SK-N-SH (cell line): ENCODE results near the gene DGKI. TPM values are rescaled to one million over a fixed set of nuclear protein-coding genes. Genes with fewer than 3 reads are reported as not detected.

Experiments used
- CTCF ChIA-PET: fragments of 300-600, 350-600 bp; formaldehyde crosslinking; extraction: SDS; loops from one replicate; lab custom pipeline; 2021; lab: Yijun Ruan, JAX
- POLR2A ChIA-PET: fragments of 350-600 bp; sonication (Branson Sonifier 250); formaldehyde crosslinking; extraction: SDS; loops from one replicate; lab custom pipeline; 2020; ENCODE audit warnings: antibody characterized with exemption, inconsistent platforms; lab: Yijun Ruan, JAX
- DNase-seq: peaks from one replicate; pipeline ENCODE4 v3.0.0; 2012
- H2AFZ ChIP-seq: fragments of 200-600 bp; sonication (generic); 2 replicates; pipeline ENCODE4 v1.8.1; 2016; ENCODE audit warnings: antibody characterized with exemption, mild to moderate bottlenecking, low read depth
- H3F3A ChIP-seq: fragments of 200-600 bp; sonication (generic); replicated peaks from 2 replicates; pipeline ENCODE3; 2016; ENCODE audit warnings: antibody characterized with exemption, mild to moderate bottlenecking; ENCODE audit not compliant: insufficient read depth
- H3K27ac ChIP-seq, 2 experiments: fragments of 200-500 bp in 1 of 2; fragments of 200-600 bp in 1 of 2; sonication (Bioruptor generic) in 1 of 2; sonication (generic), shearing (Covaris generic) in 1 of 2; 2 replicates each; pipeline versions ENCODE4 v1.5.1 to v1.6.1; 2014 to 2016; ENCODE audit warnings: low read depth in 2 of 2, inconsistent platforms in 1 of 2, low read length in 1 of 2, mild to moderate bottlenecking in 1 of 2, mixed read lengths in 1 of 2
- H3K27me3 ChIP-seq: fragments of 200-600 bp; sonication (generic), shearing (Covaris generic); 2 replicates; pipeline ENCODE4 v1.6.1; 2016; ENCODE audit warnings: mixed run types; ENCODE audit not compliant: insufficient read depth
- H3K36me3 ChIP-seq, 2 experiments: fragments of 200-500 bp in 1 of 2; fragments of 200-600 bp in 1 of 2; sonication (Bioruptor generic) in 1 of 2; sonication (generic) in 1 of 2; replicated peaks in 1 of 2; 2 replicates each; pipeline versions ENCODE3 to v1.5.1; 2014 to 2016; ENCODE audit warnings: low read length in 1 of 2, mild to moderate bottlenecking in 1 of 2; ENCODE audit not compliant: insufficient read depth in 2 of 2, control insufficient read depth in 1 of 2
- H3K4me1 ChIP-seq, 2 experiments: fragments of 200-500 bp in 1 of 2; fragments of 200-600 bp in 1 of 2; sonication (Bioruptor generic) in 1 of 2; sonication (generic), shearing (Covaris generic) in 1 of 2; 2 replicates each; pipeline versions ENCODE4 v1.5.1 to v1.6.1; 2014 to 2016; ENCODE audit warnings: low read depth in 1 of 2, low read length in 1 of 2, mixed run types in 1 of 2; ENCODE audit not compliant: insufficient read depth in 2 of 2, control insufficient read depth in 1 of 2
- H3K4me2 ChIP-seq: fragments of 200-600 bp; sonication (generic), shearing (Covaris generic); 2 replicates; pipeline ENCODE4 v1.6.1; 2017; ENCODE audit warnings: mixed run types
- H3K4me3 ChIP-seq, 2 experiments: fragments of 200-500 bp in 1 of 2; fragments of 200-600 bp in 1 of 2; sonication (Bioruptor generic) in 1 of 2; sonication (generic), shearing (Covaris generic) in 1 of 2; 2 replicates each; pipeline versions ENCODE4 v1.5.1 to v1.8.1; 2014 to 2016; ENCODE audit warnings: low read depth in 2 of 2, inconsistent platforms in 1 of 2, low read length in 1 of 2, mild to moderate bottlenecking in 1 of 2, mixed read lengths in 1 of 2, moderate library complexity in 1 of 2
- H3K79me2 ChIP-seq: fragments of 200-600 bp; sonication (generic); 2 replicates; pipeline ENCODE4 v1.8.1; 2017; ENCODE audit warnings: mild to moderate bottlenecking; ENCODE audit not compliant: insufficient read depth
- H3K9ac ChIP-seq: fragments of 200-600 bp; sonication (generic); 2 replicates; pipeline ENCODE4 v1.6.1; 2017; ENCODE audit warnings: mixed run types
- H3K9me2 ChIP-seq: fragments of 200-600 bp; sonication (generic); 2 replicates; pipeline ENCODE4 v1.6.1; 2017; ENCODE audit warnings: mixed run types
- H3K9me3 ChIP-seq: fragments of 200-600 bp; sonication (generic); 2 replicates; pipeline ENCODE4 v1.6.1; 2017; ENCODE audit warnings: mixed run types, mild to moderate bottlenecking, moderate library complexity
- H4K20me1 ChIP-seq: fragments of 200-600 bp; sonication (generic); 2 replicates; pipeline ENCODE4 v1.6.1; 2017; ENCODE audit warnings: mild to moderate bottlenecking, mixed run types; ENCODE audit not compliant: insufficient read depth
- CHD2 ChIP-seq: fragments of 150-350 bp; IDR thresholded peaks from 2 replicates; pipeline ENCODE4 v1.6.1; 2018; ENCODE audit warnings: low read length; ENCODE audit not compliant: partially characterized antibody
- FOXJ3 ChIP-seq: sonication (generic); formaldehyde crosslinking; IDR thresholded peaks from 2 replicates; pipeline ENCODE4 v1.5.1; 2020; ENCODE audit warnings: mild to moderate bottlenecking, missing genetic modification reagents
- FOXM1 ChIP-seq: IDR thresholded peaks from 2 replicates; pipeline ENCODE4 v1.4.0; 2012; ENCODE audit warnings: low read depth, mild to moderate bottlenecking
- MEF2A ChIP-seq: IDR thresholded peaks from 2 replicates; pipeline ENCODE4 v1.4.0; 2012; ENCODE audit warnings: low read depth, borderline replicate concordance
- MXI1 ChIP-seq: IDR thresholded peaks from 2 replicates; pipeline ENCODE4 v1.6.1; 2012; ENCODE audit warnings: mild to moderate bottlenecking, low read depth, low read length, improper control_type of control experiment
- NFIC ChIP-seq: IDR thresholded peaks from 2 replicates; pipeline ENCODE4 v1.4.0; 2012; ENCODE audit warnings: borderline replicate concordance
- NRF1 ChIP-seq: IDR thresholded peaks from 2 replicates; pipeline ENCODE4 v1.6.1; 2012; ENCODE audit warnings: low read depth, mild to moderate bottlenecking, low read length
- RFX5 ChIP-seq: IDR thresholded peaks from 2 replicates; pipeline ENCODE4 v1.6.1; 2012; ENCODE audit warnings: mild to moderate bottlenecking, improper control_type of control experiment, low read length
- RXRA ChIP-seq: IDR thresholded peaks from 2 replicates; pipeline ENCODE4 v1.4.0; 2012; ENCODE audit warnings: low read depth, mild to moderate bottlenecking, borderline replicate concordance
- SMC3 ChIP-seq: IDR thresholded peaks from 2 replicates; pipeline ENCODE4 v1.6.1; 2012; ENCODE audit warnings: low read depth, low read length, improper control_type of control experiment
- TCF12 ChIP-seq: IDR thresholded peaks from 2 replicates; pipeline ENCODE4 v1.4.0; 2012
- TEAD4 ChIP-seq: IDR thresholded peaks from 2 replicates; pipeline ENCODE4 v1.4.0; 2012; ENCODE audit warnings: mild to moderate bottlenecking, borderline replicate concordance; ENCODE audit not compliant: insufficient read depth
- WGBS: methylation state at CpG from one replicate; pipeline ENCODE4 v1.1.6; 2017; ENCODE audit warnings: low lambda C conversion rate; 5-methylcytosine and 5-hydroxymethylcytosine counted together
- polyA plus RNA-seq, 3 experiments: library from polyadenylated mRNA; depleted of rRNA; stranded (reverse); fragments of >200 nt; gene quantifications; 2 replicates each; pipeline ENCODE4 v1.2.3, GENCODE V29; 2012
- TF ChIP-seq, protein P1 (sequence below): IDR thresholded peaks from 2 replicates; pipeline ENCODE4 v1.4.0; 2012; ENCODE audit warnings: low read depth, borderline replicate concordance
- TF ChIP-seq, protein P2 (sequence below): IDR thresholded peaks from 2 replicates; pipeline ENCODE4; 2012
- TF ChIP-seq, protein P3 (sequence below): IDR thresholded peaks from 2 replicates; pipeline ENCODE4 v1.6.1; 2012; ENCODE audit warnings: mild to moderate bottlenecking, low read depth, low read length, moderate library complexity
- TF ChIP-seq, protein P4 (sequence below): fragments of 150-350 bp; IDR thresholded peaks from 2 replicates; pipeline ENCODE4 v1.6.1; 2016; ENCODE audit warnings: mild to moderate bottlenecking, low read depth, low read length

The DGKI gene
- polyA plus RNA-seq, 1 of the 3 experiments (the other 2 are of a cell fraction), result 1.3 TPM

DNA sequence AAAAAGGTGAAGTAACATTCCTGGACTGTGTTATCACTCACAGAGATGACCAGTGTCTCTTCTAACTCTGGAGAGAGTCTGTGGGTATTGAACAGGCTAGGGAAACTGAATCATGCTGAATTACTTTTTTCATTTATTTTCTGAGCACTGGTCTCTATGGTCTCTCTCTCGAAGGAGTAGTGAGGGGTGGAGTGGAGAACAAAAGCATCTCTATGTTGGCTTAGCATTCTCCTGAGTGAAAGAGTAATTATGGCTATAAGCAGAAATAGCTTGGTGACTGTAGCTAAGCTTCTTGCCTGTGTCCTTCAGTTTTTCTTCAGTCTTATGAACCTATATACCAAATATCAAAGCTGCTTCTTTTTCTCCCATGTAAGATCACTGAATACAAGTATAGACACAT lies 438.6 kb downstream of the DGKI start:
- no peak for DNase-seq
- Histone ChIP-seq H3K9ac (no peak overlapping the region), H2AFZ (no peak overlapping the region), H3K27me3 (no peaks in the 10 kb centered on the region), H3K36me3 (peaks cover 0 to 8% of the 10 kb centered on the region in 2 experiments), H3K4me2 (no peak overlapping the region), H3K27ac (no peak overlapping the region), H3K9me3 (no peaks in the 10 kb centered on the region), H3K79me2 (no peaks in the 10 kb centered on the region), H3K9me2 (no peaks in the 10 kb centered on the region), H3F3A (no peaks in the 10 kb centered on the region), H3K4me1 (no peaks in the 10 kb centered on the region; a peak in 1 of 4 replicates), H4K20me1 (no peaks in the 10 kb centered on the region), H3K4me3 (no peak overlapping the region)
- 43% methylated on average over 1 of the region's 1 CpG for WGBS
- CTCF ChIA-PET, result interaction anchor here (0.9 to 1.1 kb wide), 3 partner anchors 11 to 160 kb away, joined by 3 read pairs; no protein-coding TSS in a partner anchor
- TF ChIP-seq, protein P1, sequence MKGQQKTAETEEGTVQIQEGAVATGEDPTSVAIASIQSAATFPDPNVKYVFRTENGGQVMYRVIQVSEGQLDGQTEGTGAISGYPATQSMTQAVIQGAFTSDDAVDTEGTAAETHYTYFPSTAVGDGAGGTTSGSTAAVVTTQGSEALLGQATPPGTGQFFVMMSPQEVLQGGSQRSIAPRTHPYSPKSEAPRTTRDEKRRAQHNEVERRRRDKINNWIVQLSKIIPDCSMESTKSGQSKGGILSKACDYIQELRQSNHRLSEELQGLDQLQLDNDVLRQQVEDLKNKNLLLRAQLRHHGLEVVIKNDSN, result no peak
- TF ChIP-seq FOXM1 (no peak), FOXJ3 (CRISPR knock-in tag) (no peak), TEAD4 (no peak), NRF1 (no peak), NFIC (no peak), MEF2A (no peak)
- TF ChIP-seq, protein P2, sequence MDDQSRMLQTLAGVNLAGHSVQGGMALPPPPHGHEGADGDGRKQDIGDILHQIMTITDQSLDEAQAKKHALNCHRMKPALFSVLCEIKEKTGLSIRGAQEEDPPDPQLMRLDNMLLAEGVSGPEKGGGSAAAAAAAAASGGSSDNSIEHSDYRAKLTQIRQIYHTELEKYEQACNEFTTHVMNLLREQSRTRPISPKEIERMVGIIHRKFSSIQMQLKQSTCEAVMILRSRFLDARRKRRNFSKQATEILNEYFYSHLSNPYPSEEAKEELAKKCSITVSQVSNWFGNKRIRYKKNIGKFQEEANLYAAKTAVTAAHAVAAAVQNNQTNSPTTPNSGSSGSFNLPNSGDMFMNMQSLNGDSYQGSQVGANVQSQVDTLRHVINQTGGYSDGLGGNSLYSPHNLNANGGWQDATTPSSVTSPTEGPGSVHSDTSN, result no peak
- TF ChIP-seq, protein P3, sequence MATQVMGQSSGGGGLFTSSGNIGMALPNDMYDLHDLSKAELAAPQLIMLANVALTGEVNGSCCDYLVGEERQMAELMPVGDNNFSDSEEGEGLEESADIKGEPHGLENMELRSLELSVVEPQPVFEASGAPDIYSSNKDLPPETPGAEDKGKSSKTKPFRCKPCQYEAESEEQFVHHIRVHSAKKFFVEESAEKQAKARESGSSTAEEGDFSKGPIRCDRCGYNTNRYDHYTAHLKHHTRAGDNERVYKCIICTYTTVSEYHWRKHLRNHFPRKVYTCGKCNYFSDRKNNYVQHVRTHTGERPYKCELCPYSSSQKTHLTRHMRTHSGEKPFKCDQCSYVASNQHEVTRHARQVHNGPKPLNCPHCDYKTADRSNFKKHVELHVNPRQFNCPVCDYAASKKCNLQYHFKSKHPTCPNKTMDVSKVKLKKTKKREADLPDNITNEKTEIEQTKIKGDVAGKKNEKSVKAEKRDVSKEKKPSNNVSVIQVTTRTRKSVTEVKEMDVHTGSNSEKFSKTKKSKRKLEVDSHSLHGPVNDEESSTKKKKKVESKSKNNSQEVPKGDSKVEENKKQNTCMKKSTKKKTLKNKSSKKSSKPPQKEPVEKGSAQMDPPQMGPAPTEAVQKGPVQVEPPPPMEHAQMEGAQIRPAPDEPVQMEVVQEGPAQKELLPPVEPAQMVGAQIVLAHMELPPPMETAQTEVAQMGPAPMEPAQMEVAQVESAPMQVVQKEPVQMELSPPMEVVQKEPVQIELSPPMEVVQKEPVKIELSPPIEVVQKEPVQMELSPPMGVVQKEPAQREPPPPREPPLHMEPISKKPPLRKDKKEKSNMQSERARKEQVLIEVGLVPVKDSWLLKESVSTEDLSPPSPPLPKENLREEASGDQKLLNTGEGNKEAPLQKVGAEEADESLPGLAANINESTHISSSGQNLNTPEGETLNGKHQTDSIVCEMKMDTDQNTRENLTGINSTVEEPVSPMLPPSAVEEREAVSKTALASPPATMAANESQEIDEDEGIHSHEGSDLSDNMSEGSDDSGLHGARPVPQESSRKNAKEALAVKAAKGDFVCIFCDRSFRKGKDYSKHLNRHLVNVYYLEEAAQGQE, result no peak
- POLR2A ChIA-PET, result no interaction called here

DNA sequence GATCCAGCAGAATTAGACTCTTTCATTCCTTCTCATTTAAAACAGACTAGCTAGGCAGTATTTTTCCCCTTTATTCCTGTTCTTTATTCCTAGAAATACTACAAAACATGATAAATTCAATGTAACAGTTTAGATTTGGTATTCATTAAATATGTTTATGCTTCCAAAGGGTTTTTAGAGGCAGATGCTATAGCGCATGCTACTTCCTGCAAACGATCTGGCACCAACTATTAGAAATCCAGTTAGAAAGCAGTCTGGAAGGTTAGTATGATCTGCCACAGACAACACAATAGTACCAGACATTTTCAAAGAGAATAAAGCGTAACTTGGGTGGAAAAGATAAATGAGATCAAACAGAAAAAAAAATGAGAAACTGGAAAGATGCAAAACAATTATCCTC lies 439.7 kb downstream of the DGKI start:
- no peaks in the 10 kb centered on the region for H3F3A ChIP-seq
- no peaks in the 10 kb centered on the region for H3K27me3 ChIP-seq
- no peak overlapping the region for H3K4me2 ChIP-seq
- ChIA-PET CTCF (interaction anchor here (0.5 to 1.5 kb wide), 3 partner anchors 15 to 253 kb away, joined by 3 read pairs; no protein-coding TSS in a partner anchor), POLR2A (interaction anchor here (1.3 kb wide), 1 partner anchor 10 kb away, joined by 4 read pairs; no protein-coding TSS in a partner anchor)
- no peak for DNase-seq
- no peak overlapping the region for H3K4me3 ChIP-seq
- H3K9me2 ChIP-seq, result no peaks in the 10 kb centered on the region
- H3K9ac ChIP-seq, result no peak overlapping the region
- 79% methylated on average over 3 of the region's 3 CpGs for WGBS
- no peak overlapping the region for H2AFZ ChIP-seq
- H4K20me1 ChIP-seq, result no peaks in the 10 kb centered on the region
- no peak overlapping the region; a peak in 1 of 4 replicates for H3K27ac ChIP-seq
- H3K9me3 ChIP-seq, result no peaks in the 10 kb centered on the region
- peaks cover 0 to 8% of the 10 kb centered on the region in 2 experiments for H3K36me3 ChIP-seq
- H3K79me2 ChIP-seq, result no peaks in the 10 kb centered on the region
- no peaks in the 10 kb centered on the region; a peak in 1 of 4 replicates for H3K4me1 ChIP-seq
- TF ChIP-seq SMC3 (no peak), RFX5 (no peak), FOXJ3 (CRISPR knock-in tag) (no peak), TCF12 (no peak), CHD2 (no peak), MXI1 (no peak), RXRA (no peak)
- TF ChIP-seq, protein P3, result no peak
- TF ChIP-seq, protein P2, result no peak
- TF ChIP-seq, protein P4, sequence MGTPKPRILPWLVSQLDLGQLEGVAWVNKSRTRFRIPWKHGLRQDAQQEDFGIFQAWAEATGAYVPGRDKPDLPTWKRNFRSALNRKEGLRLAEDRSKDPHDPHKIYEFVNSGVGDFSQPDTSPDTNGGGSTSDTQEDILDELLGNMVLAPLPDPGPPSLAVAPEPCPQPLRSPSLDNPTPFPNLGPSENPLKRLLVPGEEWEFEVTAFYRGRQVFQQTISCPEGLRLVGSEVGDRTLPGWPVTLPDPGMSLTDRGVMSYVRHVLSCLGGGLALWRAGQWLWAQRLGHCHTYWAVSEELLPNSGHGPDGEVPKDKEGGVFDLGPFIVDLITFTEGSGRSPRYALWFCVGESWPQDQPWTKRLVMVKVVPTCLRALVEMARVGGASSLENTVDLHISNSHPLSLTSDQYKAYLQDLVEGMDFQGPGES, result no peak
